K562 (cell line): ENCODE data around the gene WDR91. TPM values are rescaled to one million over a fixed set of nuclear protein-coding genes. Genes with fewer than 3 reads are reported as not detected.

ENCODE experiments used
- CREM ChIP-seq: IDR thresholded peaks from 2 replicates; pipeline ENCODE4 v1.6.1; 2014; ENCODE audit warnings: antibody characterized with exemption, low read depth
- ESRRA ChIP-seq: fragments of 450-650 bp; IDR thresholded peaks from 2 replicates; pipeline ENCODE4 v1.6.1; 2014; ENCODE audit warnings: low read depth, mild to moderate bottlenecking, moderate library complexity, borderline replicate concordance
- WHSC1 ChIP-seq: IDR thresholded peaks from one replicate; pipeline ENCODE4 v1.6.1; 2012; ENCODE audit warnings: low read length, control low read depth, inconsistent platforms
- YY1 ChIP-seq, 3 experiments: IDR thresholded peaks; 2 replicates each; pipeline ENCODE4 v1.6.1; 2011; ENCODE audit warnings: low read length in 2 of 3, mild to moderate bottlenecking in 2 of 3, moderate library complexity in 2 of 3, borderline replicate concordance in 1 of 3, control low read depth in 1 of 3, low read depth in 1 of 3; ENCODE audit not compliant: insufficient read depth in 3 of 3, insufficient replicate concordance in 2 of 3, control insufficient read depth in 1 of 3, insufficient read length in 1 of 3; ENCODE audit errors: extremely low read depth in 1 of 3
- ZEB2 ChIP-seq: fragments of 450-650 bp; IDR thresholded peaks from 2 replicates; pipeline ENCODE4 v1.6.1; 2016
- ZNF143 ChIP-seq: sonication (generic); formaldehyde crosslinking; IDR thresholded peaks from 2 replicates; pipeline ENCODE4 v1.9.0; 2022; ENCODE audit warnings: mild to moderate bottlenecking, missing genetic modification reagents
- polyA plus RNA-seq, 8 experiments: library from polyadenylated mRNA; depleted of rRNA in 4 of 8; stranded (reverse) in 5 of 8; unstranded in 3 of 8; fragments of >200 nt; fragmentation: Nextera tagmentation in 2 of 8; fragmentation: Illumina TruSeq in 1 of 8; extraction: Ambion mirVana in 2 of 8; extraction: Trizol in 1 of 8; gene quantifications; 2 replicates each; pipeline versions ENCODE4 v1.2.1 to v1.2.3, GENCODE V29; 2011 to 2014; ENCODE audit warnings: inconsistent platforms in 1 of 8, missing spikeins in 1 of 8
- total RNA-seq, 7 experiments: library from RNA; depleted of rRNA in 6 of 7; stranded (reverse); fragments of >200 nt in 6 of 7; fragmentation: Illumina TruSeq in 2 of 7; extraction: Trizol in 2 of 7; gene quantifications; 2 replicates each; pipeline versions ENCODE4 v1.2.1 to v1.2.3, GENCODE V29; 2011 to 2021; ENCODE audit warnings: low replicate concordance in 1 of 7
- TF ChIP-seq, protein P1 (sequence below): sonication (generic); IDR thresholded peaks from 2 replicates; pipeline ENCODE4 v1.6.1; 2016
- TF ChIP-seq, protein P2 (sequence below): fragments of 200-400 bp; formaldehyde crosslinking; IDR thresholded peaks from 2 replicates; pipeline ENCODE4 v1.6.1; 2017; ENCODE audit warnings: mild to moderate bottlenecking, low read depth, low read length, moderate library complexity
- TF ChIP-seq, protein P3 (sequence below): fragments of 450-650 bp; conservative IDR thresholded peaks from 2 replicates; pipeline ENCODE4 v1.6.1; 2016; ENCODE audit warnings: missing genetic modification characterization, low read depth, mild to moderate bottlenecking, control low read depth, missing compliant biosample characterization
- TF ChIP-seq, protein P4 (sequence below): fragments of 250-450 bp; sonication (Bioruptor Pico); IDR thresholded peaks from 2 replicates; pipeline ENCODE4 v1.4.0; 2020; ENCODE audit warnings: mild to moderate bottlenecking, moderate library complexity
- TF ChIP-seq, protein P5 (sequence below): sonication (generic); formaldehyde crosslinking; IDR thresholded peaks from 2 replicates; pipeline ENCODE4 v1.9.0; 2022; ENCODE audit warnings: mild to moderate bottlenecking, missing genetic modification reagents

The WDR91 gene
- total and polyA plus RNA-seq, 9 of the 15 experiments (the other 6 are each of a cell fraction or from before 2014, with no cell fraction given): 1.9 to 18.2 (median 9.8) TPM

DNA sequence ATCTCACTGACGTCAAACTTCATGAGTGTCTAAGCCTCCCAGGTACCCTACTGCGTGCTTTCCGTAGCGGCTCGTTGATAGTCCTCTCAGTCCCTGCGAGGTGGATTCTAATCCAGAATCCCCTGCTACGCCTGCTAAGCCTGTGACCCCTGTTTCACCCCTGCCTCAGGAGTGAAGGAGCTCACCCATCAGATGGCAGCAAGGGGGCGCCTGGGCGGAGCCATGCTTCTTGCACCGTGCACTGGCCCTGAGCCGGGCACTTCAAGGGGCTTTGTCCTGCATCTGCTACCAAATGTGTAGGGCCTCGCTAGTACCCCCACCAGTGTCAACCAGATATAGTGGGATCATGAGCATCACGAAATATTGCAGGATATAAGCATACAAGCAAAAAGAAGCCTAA is 21.4 kb upstream of the WDR91 start (continued):
- TF ChIP-seq, protein P1, sequence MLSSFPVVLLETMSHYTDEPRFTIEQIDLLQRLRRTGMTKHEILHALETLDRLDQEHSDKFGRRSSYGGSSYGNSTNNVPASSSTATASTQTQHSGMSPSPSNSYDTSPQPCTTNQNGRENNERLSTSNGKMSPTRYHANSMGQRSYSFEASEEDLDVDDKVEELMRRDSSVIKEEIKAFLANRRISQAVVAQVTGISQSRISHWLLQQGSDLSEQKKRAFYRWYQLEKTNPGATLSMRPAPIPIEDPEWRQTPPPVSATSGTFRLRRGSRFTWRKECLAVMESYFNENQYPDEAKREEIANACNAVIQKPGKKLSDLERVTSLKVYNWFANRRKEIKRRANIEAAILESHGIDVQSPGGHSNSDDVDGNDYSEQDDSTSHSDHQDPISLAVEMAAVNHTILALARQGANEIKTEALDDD: no peak
- TF ChIP-seq, protein P2, sequence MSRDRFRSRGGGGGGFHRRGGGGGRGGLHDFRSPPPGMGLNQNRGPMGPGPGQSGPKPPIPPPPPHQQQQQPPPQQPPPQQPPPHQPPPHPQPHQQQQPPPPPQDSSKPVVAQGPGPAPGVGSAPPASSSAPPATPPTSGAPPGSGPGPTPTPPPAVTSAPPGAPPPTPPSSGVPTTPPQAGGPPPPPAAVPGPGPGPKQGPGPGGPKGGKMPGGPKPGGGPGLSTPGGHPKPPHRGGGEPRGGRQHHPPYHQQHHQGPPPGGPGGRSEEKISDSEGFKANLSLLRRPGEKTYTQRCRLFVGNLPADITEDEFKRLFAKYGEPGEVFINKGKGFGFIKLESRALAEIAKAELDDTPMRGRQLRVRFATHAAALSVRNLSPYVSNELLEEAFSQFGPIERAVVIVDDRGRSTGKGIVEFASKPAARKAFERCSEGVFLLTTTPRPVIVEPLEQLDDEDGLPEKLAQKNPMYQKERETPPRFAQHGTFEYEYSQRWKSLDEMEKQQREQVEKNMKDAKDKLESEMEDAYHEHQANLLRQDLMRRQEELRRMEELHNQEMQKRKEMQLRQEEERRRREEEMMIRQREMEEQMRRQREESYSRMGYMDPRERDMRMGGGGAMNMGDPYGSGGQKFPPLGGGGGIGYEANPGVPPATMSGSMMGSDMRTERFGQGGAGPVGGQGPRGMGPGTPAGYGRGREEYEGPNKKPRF: no peak
- TF ChIP-seq, protein P3, sequence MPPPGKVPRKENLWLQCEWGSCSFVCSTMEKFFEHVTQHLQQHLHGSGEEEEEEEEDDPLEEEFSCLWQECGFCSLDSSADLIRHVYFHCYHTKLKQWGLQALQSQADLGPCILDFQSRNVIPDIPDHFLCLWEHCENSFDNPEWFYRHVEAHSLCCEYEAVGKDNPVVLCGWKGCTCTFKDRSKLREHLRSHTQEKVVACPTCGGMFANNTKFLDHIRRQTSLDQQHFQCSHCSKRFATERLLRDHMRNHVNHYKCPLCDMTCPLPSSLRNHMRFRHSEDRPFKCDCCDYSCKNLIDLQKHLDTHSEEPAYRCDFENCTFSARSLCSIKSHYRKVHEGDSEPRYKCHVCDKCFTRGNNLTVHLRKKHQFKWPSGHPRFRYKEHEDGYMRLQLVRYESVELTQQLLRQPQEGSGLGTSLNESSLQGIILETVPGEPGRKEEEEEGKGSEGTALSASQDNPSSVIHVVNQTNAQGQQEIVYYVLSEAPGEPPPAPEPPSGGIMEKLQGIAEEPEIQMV (tag): no peak
- TF ChIP-seq ZNF143 (CRISPR knock-in tag) (no peak), CREM (peak; percentile 14; the same call in 1 of the 2 replicates), ESRRA (peak; percentile 55), ZEB2 (no peak), YY1 (IDR thresholded peaks at IDR 0.05; ENCODE audit: borderline replicate concordance in 1 of 3, control insufficient read depth in 1 of 3, extremely low read depth in 1 of 3, insufficient read depth in 3 of 3, insufficient read length in 1 of 3, insufficient replicate concordance in 2 of 3, low read depth in 1 of 3, low read length in 2 of 3) (peak in 1 of 3 experiments; percentile 73), WHSC1 (no peak)
- TF ChIP-seq, protein P4, sequence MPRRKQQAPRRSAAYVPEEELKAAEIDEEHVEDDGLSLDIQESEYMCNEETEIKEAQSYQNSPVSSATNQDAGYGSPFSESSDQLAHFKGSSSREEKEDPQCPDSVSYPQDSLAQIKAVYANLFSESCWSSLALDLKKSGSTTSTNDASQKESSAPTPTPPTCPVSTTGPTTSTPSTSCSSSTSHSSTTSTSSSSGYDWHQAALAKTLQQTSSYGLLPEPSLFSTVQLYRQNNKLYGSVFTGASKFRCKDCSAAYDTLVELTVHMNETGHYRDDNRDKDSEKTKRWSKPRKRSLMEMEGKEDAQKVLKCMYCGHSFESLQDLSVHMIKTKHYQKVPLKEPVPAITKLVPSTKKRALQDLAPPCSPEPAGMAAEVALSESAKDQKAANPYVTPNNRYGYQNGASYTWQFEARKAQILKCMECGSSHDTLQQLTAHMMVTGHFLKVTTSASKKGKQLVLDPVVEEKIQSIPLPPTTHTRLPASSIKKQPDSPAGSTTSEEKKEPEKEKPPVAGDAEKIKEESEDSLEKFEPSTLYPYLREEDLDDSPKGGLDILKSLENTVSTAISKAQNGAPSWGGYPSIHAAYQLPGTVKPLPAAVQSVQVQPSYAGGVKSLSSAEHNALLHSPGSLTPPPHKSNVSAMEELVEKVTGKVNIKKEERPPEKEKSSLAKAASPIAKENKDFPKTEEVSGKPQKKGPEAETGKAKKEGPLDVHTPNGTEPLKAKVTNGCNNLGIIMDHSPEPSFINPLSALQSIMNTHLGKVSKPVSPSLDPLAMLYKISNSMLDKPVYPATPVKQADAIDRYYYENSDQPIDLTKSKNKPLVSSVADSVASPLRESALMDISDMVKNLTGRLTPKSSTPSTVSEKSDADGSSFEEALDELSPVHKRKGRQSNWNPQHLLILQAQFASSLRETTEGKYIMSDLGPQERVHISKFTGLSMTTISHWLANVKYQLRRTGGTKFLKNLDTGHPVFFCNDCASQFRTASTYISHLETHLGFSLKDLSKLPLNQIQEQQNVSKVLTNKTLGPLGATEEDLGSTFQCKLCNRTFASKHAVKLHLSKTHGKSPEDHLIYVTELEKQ (CRISPR knock-in tag): no peak
- TF ChIP-seq, protein P5, sequence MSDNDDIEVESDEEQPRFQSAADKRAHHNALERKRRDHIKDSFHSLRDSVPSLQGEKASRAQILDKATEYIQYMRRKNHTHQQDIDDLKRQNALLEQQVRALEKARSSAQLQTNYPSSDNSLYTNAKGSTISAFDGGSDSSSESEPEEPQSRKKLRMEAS (CRISPR knock-in tag): no peak
